Hepatic stellate cell (primary cell): ENCODE results near the gene LRCH3.

Experiments used
- DNase-seq: peaks from one replicate; pipeline ENCODE4 v3.0.0; 2011; ENCODE audit warnings: low spot score

LRCH3 gene

DNA sequence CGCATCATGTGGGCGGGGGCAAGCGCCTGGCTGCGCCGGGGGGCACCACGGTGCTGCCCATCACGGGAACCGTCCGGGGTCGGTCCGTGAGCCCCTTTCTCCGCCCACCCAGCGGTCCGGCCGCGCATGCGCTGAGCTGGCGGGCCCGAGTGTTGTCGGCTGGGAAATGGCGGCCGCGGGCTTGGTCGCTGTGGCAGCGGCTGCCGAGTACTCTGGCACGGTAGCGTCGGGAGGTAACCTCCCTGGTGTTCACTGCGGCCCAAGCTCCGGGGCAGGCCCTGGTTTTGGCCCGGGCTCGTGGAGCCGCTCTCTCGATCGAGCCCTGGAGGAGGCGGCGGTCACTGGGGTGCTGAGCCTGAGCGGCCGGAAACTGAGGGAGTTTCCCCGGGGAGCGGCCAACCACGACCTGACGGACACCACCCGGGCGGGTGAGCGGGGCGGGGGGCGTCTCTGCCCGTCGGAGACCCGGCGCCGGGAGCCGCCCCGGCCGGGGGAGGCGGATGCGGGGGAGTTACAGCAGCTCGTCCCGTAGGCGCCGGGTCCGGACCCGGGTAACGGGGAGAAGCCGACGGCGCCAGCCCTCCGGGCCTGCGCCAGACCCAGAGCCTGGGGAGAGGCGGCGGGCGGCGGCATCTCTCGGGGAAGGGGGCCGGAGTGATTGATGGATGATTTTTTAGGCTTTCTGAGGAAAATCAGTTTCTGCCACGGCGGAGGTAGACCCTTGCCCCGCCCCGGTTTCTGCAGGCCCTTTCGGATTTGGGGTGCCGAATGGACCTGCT is at the start of gene LRCH3:
Gene LRCH3 (plus strand): TSS at position 142 of the 779 bp plus-strand sequence. CDS start 25 bp downstream, at position 167.
- peak; percentile 97 for DNase-seq

DNA sequence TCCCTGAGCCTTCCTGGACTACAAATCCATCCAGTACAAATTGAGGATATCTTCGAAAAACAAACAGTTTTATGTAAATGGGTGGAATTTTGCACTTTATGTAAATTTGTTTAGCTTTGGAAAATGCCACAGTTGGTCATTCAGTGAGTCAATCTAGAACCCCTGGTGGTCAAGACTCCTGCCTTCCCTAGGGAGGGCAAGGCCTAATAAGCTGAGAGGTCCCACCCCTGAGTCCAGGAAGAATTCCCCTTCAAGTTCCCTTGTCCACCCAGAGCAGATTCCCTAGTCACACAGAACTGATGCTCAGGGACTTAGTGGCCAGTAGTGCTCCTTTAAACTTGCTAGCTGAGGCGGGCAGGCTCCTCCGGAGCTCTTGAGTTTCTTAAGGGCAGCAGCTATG is 48.3 kb upstream of the LRCH3 start:
- no peak for DNase-seq

GRCh38 chr3:197746209-197746608 is 44.8 kb upstream of the LRCH3 start:
- no peak for DNase-seq

- no peak for DNase-seq
Observed at GRCh38 chr3:197746801-197747237, 44.2 kb upstream of the LRCH3 start.

GRCh38 chr3:197748597-197749314 is 42.3 kb upstream of the LRCH3 start:
- DNase-seq, result peak; percentile 48

DNA sequence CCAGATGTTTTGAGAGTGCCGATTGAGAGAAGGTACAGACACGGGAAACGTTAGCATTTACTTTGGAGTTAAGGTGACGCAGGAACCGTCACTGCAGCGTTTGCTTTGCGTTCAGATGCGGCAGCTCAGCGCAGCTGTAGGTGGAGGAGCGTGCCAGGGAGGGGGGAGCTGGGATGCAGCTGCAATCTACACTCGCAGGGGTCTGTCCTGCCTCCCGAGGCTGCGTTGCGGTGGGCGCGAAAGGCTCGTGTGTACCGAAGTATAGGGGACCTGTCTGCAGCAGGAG is 41.8 kb upstream of the LRCH3 start:
- DNase-seq, result peak; percentile 60

- DNase-seq, result peak; percentile 93
Observed at GRCh38 chr3:197749601-197750395, 41.3 kb upstream of the LRCH3 start, which contains the start of gene FYTTD1. TSS of gene FYTTD1 (plus strand) at chr3:197749883. CDS start at chr3:197749972, 89 bp downstream.

DNA sequence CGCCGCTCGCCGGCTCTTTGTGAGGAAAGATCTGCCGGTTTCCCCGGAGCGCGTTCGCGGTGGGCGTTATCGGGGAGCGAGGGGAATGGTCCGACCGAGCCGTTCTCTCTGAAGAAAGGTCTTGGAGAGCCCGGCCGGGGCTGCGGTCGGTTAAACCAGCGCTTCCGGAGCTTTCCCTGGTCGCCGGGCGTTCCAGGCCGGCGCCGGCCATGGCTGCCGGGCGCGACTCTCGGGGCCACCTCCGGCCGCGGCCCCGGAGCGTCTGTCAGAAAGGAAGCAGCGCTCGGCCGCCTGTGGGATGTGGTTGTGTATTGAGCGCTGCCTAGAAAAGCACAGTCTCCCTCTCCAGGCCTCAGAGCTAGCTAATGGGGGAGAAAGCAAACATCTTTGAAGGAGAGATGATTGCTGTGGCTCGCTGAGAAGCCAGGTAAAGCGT is 40.6 kb upstream of the LRCH3 start:
- DNase-seq, result peak; percentile 78

- DNase-seq, result peak; percentile 34
Observed at GRCh38 chr3:197750858-197751737, 40.0 kb upstream of the LRCH3 start.

DNA sequence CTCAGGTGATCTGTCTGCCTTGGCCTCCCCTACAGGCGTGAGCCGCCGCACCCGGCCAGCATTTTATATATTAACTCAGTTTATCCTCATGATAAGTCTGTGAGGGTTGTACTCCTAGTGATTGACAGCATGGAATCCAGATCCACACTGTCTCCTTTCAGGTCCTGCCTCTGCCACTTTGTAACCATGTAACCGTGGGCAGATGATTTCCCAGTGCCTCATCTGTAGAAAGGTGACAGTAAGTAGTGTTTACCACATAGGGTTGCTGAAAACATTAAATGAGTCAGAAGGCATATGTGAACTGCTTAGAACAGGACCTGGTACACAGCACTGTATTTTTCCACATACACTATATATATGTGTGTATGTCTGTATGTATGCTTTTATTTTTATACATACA is 38.9 kb upstream of the LRCH3 start:
- DNase-seq, result no peak

- peak; percentile 32 for DNase-seq
Observed at GRCh38 chr3:197753263-197753662, 37.8 kb upstream of the LRCH3 start.

GRCh38 chr3:197756704-197757103 is 34.4 kb upstream of the LRCH3 start:
- DNase-seq, result no peak

DNA sequence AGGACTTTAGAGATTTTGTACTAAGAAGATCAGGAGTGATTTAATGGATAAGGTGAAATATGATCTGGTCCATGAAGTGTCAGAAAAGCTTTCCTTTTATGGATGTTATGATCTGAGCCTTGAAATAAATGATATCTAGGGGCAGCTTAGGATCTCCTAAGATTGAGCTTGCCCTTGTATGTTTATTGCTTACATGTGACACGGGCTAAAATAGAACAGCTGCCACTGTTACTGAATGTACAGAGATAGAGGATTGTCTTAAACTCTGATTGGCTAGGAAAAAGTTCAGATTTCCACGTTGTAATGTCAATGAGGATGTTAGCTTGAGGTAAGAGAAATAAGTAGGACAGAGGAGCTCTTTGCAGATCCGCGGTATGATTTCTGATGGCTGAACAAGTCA is 32.5 kb upstream of the LRCH3 start:
- DNase-seq, result no peak

DNA sequence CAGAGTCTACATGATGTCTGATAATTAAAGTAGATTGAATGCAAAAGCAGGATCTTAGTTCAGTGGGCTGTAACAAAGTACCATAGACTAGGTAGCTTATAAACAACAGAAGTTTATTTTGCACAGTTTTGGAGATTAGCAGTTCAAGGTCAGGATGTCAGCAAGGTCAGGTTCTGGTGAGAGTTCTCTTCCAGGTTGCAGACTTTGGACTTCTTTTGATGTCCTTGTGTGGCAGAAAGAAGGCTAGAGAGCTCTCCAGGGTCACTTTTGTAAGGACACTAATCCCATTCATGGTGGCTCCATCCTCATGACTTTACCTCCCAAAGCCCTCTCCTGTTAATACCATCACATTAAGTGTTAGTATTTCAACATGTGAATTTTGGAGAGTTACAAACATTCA is 29.3 kb upstream of the LRCH3 start:
- DNase-seq, result no peak

DNA sequence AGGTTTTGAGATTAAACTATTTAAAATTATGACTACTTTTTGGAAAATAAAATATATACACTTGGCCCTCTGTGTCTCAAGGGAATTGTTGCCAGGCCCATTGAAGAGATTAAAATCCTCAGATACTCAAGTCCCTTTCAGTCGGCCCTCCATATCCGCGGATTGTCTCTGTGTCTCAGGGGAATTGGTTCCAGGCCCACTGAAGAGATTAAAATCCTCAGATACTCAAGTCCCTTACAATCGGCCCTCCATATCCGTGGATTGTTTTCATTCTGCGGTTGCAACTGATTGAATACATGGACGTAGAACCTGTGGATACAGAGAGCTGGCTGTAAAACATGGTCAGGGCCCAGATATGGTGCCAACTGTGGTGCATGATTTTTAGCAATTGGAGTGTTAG is 15.7 kb upstream of the LRCH3 start:
- no peak for DNase-seq

DNA sequence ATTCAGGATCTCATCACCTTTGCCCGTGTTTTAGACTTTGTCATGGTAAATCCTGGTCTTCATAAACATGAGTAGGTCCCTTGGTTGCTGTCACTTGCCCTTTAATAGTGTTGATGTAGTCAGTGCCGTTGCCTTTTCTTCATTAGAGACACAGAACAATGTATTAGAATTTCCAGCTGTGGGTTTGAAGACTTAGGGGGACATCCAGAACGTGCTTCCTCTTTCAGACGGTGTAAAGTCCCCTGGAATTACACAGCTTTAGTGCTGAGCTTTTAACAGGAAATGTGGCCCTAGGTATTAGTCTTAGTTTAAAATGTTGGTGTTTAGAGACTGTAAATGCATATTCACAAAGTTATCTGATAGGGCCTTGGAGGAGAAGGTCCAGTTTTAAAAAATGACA is 8.8 kb upstream of the LRCH3 start:
- DNase-seq, result no peak

GRCh38 chr3:197784019-197784585 is 7.0 kb upstream of the LRCH3 start:
- no peak for DNase-seq

GRCh38 chr3:197787412-197787811 is 3.6 kb upstream of the LRCH3 start:
- no peak for DNase-seq

DNA sequence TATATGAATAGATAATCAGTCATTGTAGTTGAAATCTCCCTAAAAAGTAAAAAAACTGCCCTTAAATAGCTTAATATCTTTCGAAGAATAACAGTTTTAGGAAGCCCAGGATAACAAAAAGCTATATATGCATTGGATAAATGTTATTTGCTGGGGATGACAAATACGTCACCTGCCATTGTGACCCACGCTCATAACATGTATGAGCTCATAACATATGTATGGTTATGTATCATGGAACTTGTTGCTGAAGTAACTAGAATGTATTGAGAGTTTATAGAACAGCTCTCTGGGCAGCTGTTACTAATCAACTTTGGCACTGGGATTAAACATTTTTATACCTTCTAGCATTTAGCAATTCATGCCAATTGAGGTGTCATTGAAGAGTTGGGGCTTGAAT is 1.7 kb upstream of the LRCH3 start:
- DNase-seq, result no peak

DNA sequence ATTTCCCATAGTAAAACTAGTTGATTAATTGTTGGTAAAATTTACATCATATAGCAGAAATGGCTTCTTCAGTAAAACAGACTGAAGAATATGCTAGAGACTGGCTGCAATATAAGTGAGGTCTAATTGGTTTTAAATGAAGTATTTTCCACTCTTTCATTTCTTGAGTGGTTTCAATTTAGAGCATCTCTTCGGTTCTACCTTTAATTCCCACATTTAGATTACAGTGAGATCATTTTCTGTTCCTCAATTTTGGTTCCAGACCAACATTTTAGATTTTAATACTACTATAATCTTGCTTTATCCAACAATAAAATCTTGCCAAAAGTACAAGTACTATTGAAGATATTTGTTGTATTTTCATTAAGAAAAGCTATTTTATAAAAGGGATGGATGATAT is 1.0 kb upstream of the LRCH3 start:
- DNase-seq, result no peak

DNA sequence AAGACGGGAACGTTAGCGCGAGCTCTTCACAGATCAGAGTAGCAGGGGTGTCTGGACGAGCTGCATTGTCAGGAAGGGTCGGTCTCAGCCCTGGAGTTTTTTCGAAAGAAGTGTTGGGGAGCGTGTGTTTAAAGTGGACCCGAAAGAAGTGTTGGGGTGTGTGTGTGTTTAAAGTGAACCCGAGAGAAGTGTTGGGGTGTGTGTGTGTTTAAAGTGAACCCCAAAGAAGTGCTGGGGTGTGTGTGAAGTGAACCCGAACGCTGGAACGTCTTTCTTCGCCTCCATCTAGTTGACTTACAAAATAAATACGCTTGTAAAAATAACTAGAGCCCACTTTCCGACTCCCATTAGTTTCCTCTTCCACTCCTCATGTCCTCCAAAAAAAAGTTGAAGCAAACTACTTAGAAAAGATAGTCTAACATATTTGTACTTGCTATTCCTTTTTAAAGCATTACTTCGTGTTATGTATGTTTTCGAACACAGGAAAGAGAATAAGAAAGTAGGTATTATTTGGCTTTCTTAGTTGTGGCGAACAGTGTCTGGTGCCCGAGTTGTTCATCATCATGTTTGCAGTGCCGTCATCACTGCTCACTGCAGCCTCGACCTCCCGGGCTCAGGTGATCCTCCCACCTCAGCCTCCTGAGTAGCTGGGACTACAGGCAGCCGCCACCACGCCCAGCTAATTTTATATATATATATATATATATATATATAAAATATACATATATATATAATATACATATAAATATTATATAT is 1.0 kb downstream of the LRCH3 start:
- DNase-seq, result peak; percentile 53
